HG03354 (cell line): ENCODE results near the gene IFT22.
"Not testable (repeated sequence)": the region's sequence is repeated elsewhere in the genome, so short reads cannot be mapped to it uniquely, and the experiment has no call there.

Source experiments
- ATAC-seq: cut with Tn5 transposase; IDR thresholded peaks from one replicate; pipeline ENCODE4 v1.9.1; 2021; ENCODE audit warnings: mild to moderate bottlenecking; ENCODE audit not compliant: unreplicated experiment, poor library complexity, severe bottlenecking

IFT22 gene

DNA sequence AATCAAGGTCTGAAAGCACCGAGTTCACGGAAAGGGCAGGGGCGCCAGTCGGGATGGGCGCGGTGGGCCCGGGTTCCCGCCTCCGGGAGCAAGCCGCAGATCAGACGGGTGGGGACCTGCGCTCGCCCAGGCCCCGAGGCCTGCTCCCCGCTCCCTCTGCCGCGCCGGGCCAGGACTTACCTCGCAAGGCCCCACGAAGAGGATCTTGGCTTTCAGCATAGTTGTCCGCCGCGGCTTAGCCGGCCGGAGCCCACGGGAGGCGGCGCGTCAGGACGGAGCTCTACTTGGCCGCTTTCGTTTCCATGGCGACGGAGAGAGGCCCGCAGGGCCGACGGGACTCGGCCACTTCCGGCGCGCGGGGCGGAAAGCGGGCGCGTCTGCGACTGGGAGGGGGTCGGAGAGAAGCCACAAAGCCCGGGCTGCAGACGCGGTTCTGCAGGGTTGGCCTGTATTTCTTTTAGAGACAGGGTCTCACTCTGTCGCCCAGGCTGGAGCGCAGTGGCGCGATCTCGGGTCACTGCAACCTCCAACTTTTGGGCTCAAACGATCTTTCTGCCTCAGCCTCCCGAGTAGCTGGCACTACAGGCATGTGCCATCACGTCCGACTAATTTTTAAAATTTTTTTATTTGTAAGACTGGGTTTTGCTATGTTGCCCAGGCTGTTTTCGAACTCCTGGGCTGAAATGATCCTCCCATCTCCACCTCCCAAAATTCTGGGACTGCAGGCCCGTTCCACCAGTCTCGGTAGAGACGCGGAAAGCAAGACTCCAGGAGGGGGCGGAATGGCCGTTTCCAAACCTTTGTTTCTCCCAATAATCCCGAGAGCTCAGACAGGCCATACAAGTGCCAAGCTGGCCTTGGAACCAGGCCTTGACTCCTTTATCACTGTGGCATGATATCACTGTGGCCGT lies at the start of gene IFT22:
IFT22 (minus strand) TSS at position 322 of the 911 bp plus-strand sequence; CDS start at position 219, 103 bp downstream.
- peak; percentile 98 for ATAC-seq

- ATAC-seq = no peak
Observed at GRCh38 chr7:101370836-101371235, 49.2 kb upstream of the IFT22 start.

DNA sequence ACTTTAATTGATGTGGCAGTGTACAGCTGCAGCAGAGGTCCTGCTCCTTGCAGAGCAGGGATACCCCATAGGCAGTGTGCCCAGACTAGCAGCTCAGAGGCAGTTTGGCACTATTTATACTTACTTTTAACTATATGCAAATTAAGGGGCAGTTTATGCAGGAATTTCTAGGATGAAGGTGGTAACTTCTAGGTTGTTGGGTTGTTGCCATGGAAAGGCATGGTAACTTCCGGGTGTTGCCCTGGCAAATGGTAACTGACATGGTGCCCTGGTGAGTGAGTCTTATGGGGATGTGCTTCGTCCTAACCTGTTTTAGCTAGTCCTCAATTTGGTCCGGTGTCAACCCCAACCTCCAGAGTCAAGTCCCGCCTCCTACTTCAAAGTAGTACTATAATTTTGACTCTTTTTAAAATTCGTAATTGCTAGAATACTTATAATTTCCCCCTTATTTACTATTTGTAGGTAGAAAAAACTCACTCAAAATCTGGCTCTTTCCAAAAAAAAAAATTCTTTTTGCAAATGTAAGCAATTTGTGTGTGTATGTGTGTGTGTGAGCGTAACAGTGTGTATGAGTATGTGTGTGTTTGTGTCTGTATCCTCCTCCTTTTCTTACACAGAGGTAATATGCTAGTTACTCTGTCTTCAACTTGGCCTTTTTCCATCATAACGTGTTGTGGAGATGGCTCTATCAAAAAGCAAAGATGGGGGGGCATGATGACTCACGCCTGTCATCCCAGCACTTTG lies 47.0 kb upstream of the IFT22 start:
- ATAC-seq = no peak

DNA sequence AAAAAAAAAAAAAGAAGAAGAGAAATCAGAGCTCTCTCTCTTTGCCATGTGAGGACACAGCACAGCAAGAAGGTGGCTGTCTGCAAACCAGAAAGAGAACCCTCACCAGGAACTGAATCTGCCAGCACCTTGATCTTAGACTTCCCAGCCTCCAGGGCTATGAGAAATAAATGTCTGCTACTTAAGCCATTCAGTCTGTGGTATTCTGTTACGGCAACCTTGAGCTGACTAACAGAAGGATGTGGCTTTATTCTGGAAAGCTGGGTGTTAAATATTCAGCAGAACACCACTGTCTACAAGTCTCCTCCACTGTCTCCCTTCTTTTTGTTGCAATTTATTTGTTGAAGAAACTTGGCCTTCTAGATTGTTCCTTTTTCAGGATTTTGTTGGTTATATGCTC lies 46.1 kb upstream of the IFT22 start:
- ATAC-seq = no peak

GRCh38 chr7:101365956-101366355 lies 44.3 kb upstream of the IFT22 start:
- ATAC-seq = no peak

DNA sequence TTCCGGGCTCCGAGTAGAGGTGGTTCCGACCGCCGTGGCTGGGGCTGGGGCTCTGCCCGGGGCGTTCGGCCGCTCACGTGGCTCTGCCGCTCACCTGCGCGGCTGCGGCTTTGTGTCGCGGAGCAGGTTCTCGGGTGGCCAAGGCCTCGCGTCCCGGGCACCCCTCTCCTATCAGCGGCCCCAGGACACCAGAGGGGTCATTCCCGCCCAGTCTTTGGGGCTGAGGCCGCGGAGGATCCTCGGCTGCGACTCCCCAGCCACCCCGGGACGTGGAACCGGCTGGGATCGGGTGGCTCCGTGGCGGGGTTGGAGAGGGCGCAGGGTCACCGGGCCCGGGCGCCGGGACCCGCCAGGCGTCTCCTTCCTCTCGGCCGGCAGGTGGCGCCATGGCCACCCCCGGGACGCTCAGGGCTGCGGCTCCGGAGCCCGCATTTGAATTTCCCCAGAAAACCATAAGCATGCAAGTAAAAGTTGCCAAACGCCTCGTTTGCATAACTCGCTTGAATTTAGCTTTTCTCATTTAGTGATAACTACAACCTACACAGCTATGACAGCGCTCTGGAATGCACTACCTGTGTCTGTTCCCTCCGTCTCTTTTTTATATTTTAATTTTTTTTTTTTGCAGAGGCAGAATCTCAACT lies 42.2 kb upstream of the IFT22 start:
- ATAC-seq = peak; percentile 66

DNA sequence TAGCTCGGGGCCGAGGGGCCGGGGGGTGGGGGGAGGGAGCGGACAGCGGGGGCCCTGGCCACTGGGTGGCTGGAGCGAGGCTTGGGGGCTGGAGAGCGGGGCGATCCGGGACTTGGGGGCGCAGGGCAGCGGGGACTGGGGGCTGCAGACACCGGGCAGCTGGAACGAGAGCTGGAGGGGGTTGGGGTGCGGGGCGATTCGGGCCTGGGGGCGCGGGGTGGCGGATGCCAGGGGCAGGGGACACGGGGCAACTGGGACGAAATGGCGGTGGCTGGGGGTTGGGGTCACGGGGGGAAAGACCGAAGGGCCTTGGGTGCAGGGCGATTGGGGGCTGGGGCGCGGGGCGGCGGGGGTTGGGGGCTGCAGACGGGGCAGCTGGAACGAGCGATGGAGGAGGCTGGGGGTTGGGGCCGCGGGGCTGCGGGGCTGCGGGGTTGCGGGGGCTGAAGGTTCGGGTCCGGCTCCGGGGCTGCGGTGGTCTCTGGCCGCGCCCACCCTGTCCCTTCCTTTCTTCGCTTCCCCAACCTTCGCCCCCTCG lies 41.7 kb upstream of the IFT22 start:
- ATAC-seq = no peak

DNA sequence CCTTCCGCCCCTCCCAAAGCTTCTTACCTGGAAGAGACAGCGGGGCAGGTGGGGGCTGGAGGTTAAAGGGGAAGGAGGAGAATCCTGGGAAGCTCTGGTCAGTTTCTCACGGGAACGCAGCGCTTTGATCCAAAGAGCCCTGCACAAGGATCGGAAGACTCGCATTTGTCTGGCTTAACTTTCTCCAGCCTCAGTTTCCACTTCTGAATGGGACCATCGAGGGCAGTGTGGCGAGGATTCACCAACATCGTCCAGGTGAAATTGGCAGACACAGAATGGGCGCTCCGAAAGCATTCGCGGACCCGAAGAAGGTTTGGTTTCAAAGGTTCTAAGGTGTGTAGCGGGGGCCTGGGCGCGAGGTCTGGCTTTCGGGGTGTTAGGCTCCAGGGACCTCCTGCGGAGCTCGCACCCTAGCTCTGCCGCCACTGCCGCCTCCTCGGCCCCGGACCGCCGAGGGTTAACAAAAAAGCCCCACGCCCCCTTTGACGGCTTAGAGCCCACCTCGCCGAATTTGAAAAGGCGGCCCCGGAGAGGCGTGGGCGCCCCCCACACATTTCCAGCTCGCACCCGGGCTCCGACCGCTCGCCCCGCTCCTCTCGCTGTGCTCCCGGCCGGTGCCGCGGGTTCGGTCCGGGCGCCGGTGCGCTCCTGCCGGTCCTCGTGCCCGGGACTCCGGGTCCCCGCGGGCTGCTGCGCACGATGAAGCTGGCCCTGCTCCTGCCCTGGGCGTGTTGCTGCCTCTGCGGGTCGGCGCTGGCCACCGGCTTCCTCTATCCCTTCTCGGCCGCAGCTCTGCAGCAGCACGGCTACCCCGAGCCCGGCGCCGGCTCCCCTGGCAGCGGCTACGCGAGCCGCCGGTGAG lies 41.0 kb upstream of the IFT22 start, which contains the start of gene COL26A1:
COL26A1 (plus strand) TSS at position 542 of the 862 bp plus-strand sequence; CDS start at position 700, 158 bp downstream.
- no peak for ATAC-seq

DNA sequence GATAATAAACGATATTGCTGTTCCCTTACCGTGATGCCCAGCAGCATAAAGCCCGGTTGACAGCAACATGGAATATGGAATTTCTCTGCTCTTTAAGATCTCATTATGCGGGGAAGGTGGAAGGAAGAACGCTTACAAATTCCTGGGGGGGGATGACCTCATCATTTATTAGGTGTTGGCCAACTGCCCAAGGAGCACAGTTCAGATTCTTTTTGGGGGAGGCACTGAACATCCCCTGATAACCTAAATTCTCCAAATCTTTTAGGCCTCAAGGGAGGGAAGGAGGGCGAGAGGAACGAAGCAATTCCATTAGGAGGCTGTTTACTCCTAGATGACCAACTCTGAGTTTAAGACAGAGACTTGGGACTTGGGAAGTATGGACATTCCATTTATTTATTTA lies 35.8 kb upstream of the IFT22 start:
- no peak for ATAC-seq

- ATAC-seq = no peak
Observed at GRCh38 chr7:101352920-101353308, 31.3 kb upstream of the IFT22 start.

- ATAC-seq = not testable (repeated sequence)
Observed at GRCh38 chr7:101349300-101349699, 27.7 kb upstream of the IFT22 start.

- not testable (repeated sequence) for ATAC-seq
Observed at GRCh38 chr7:101348456-101349067, 26.9 kb upstream of the IFT22 start.

GRCh38 chr7:101347477-101347876 lies 25.9 kb upstream of the IFT22 start:
- ATAC-seq = no peak

DNA sequence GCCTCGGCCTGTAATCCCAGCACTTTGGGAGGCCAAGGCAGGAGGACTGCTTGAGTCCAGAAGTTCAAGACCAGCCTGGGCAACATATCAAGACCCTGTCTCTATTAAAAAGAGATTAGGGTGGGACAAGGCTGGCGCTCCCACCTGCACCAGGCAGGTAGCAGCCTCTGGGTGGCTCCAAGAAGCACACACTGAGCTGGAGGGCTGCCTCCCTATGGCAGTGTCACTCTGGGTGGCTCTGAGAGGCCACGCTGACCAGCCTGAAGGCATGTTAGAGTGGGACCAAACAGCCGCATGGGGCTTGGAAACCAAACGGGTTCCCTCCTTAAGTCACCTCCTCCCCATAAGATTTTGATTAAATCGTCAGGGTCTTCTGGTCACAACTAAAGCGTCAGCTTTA lies 21.3 kb upstream of the IFT22 start:
- ATAC-seq = no peak

DNA sequence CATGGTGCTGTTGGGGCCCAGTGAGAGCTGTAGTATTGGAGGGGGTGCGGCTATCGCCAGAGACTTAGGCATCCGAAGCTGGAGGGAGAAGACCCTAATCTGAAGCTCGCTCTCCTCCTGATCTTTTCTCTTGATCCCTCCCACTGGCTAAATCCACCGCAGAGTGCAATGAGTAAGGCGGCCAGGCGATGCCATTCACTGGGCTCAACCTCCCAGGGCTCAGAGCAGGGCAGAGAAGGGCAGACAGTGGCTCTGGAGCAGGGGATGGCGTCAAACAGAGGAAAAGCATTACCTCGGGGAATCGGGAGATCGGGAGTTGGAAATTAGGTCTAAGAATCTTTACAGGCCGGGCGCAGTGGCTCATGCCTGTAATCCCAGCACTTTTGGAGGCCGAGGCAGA lies 18.8 kb upstream of the IFT22 start:
- no peak for ATAC-seq

GRCh38 chr7:101333912-101334311 lies 12.3 kb upstream of the IFT22 start:
- ATAC-seq = no peak

DNA sequence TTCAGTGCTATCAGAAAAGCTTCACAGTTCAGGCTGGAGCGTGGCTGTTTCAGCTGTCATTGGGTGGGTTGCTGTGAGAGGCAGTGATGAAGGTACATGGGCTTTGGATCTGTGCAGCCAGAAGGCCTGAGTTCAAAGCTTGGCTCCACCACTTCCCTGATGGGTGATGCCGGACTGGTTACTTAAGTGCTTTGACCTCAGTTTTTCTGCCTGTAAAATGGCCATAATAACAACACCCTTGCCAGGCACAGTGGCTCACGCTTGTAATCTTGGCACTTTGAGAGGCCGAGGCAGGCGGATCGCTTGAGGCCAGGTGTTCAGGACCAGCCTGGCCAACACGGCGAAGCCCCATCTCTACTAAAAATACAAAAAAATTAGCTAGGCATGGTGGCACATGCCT lies 10.4 kb upstream of the IFT22 start:
- ATAC-seq = no peak

- no peak for ATAC-seq
Observed at GRCh38 chr7:101330011-101330484, 8.4 kb upstream of the IFT22 start.

DNA sequence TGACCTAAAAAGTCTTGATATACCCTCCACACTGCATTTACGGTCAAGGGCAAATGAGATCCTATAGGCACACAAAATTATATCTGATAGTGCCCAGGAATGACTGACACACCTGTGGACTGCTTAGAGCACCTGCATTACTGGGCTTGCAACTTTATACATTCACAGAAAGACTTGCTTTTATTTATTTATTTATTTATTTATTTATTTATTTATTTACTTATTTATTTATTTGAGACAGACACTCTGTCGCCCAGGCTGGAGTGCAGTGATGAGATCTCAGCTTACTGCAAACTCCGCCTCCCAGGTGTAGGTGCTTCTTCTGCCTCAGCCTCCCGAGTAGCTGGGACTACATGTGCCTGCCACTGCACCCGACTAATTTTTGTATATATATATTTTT lies 6.5 kb upstream of the IFT22 start:
- no peak for ATAC-seq
